Astrocyte (in vitro differentiated cells and primary cell): ENCODE measurements around the gene GLCCI1.

ENCODE experiments used
- EZH2 ChIP-seq: IDR thresholded peaks from 2 replicates; pipeline ENCODE4 v1.6.1; 2012; ENCODE audit warnings: mild to moderate bottlenecking, low read length, inconsistent platforms; ENCODE audit not compliant: insufficient read depth
- TF ChIP-seq, protein P1 (sequence below): IDR thresholded peaks from 2 replicates; pipeline ENCODE4 v1.5.1; 2011; ENCODE audit warnings: low read depth, mild to moderate bottlenecking, inconsistent platforms, low read length, moderate library complexity; ENCODE audit not compliant: insufficient read depth

DNA sequence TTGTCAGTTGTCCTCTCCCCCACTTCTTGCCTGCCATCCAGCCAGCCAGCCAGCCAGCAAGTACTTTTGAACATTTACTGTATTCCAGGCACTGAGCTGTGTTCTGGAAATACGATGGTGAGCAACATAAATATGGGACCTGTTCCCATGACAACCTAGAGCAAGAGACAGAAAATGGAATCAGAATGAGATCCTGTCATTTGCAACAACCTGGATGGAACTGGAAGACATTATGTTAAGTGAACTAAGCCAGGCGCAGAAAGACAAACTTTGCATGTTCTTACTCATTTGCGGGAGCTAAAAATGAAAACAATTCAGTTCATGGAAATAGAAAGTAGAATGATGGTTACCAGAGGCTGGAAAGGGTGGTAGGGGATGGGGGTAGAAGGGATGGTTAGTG is 152.6 kb downstream of the GLCCI1 start:
- TF ChIP-seq, protein P1, sequence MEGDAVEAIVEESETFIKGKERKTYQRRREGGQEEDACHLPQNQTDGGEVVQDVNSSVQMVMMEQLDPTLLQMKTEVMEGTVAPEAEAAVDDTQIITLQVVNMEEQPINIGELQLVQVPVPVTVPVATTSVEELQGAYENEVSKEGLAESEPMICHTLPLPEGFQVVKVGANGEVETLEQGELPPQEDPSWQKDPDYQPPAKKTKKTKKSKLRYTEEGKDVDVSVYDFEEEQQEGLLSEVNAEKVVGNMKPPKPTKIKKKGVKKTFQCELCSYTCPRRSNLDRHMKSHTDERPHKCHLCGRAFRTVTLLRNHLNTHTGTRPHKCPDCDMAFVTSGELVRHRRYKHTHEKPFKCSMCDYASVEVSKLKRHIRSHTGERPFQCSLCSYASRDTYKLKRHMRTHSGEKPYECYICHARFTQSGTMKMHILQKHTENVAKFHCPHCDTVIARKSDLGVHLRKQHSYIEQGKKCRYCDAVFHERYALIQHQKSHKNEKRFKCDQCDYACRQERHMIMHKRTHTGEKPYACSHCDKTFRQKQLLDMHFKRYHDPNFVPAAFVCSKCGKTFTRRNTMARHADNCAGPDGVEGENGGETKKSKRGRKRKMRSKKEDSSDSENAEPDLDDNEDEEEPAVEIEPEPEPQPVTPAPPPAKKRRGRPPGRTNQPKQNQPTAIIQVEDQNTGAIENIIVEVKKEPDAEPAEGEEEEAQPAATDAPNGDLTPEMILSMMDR, result no peak
- TF ChIP-seq EZH2, result no peak
